GM21423 (cell line): ENCODE data around the gene TEX101.

Source experiments
- ATAC-seq: cut with Tn5 transposase; IDR thresholded peaks from one replicate; pipeline ENCODE4 v1.9.1; 2021; ENCODE audit warnings: mild to moderate bottlenecking, moderate library complexity; ENCODE audit not compliant: unreplicated experiment

Gene TEX101

DNA sequence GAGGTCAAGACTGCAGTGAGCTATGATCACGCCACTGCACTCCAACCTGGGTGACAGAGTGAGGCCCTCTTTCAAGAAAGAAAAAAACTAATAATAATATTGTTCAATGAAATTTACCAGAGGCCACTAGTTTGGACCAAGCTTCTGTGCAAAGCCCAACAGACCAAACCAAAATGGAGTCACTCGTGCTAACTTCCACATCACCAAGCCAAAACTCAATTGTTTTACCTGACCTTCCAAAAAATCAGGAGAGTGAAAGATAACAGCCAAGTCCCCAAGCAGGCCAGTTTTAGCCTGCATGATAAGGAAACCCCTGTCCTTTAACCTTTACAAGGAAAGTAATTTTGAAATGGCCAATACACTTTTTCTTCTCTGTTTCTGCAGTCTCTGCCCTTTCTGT, 30.7 kb downstream of the TEX101 start:
- no peak for ATAC-seq

- no peak for ATAC-seq
These were observed 32.2 kb downstream of the TEX101 start for GRCh38 chr19:43446746-43447489.

DNA sequence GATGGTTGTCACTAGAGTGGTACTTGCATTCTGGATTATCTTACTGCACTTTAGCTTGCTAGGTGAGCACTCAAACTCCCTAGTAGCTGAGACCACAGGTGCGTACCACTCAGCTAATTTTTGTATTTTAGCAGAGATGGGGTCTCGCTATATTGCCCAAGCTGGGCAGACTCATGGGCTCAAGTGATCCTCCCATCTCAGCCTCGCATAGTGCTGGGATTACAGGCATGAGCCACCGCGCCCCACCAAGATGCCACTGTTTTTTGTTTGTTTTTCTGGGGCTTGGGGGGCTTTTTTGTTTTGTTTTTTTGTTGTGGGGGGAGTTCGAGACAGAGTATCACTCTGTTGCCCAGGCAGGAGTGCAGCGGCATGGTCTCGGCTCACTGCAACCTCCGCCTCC, 33.0 kb downstream of the TEX101 start:
- no peak for ATAC-seq

GRCh38 chr19:43450545-43450997, 35.9 kb downstream of the TEX101 start:
- no peak for ATAC-seq

GRCh38 chr19:43452582-43452981, 37.9 kb downstream of the TEX101 start:
- ATAC-seq = no peak

DNA sequence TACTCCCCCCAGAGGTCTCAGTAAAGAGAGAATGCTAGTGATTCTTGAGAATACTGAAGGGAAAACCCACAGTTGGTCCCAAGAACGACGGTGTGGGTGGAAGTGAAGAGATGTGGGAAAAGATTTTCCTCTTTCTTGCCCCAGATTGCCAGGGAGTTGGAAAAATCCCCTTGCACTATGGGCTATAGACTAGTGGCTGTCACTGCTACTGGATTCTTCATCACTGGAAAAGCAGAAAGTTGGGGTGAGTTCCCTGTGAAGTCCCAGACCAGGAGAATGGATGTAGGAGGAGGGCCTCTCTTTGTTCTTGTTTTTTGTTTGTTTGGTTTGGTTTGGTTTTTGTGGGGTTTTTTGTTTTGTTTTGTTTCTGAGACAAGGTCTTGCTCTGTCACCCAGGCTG, 39.3 kb downstream of the TEX101 start:
- no peak for ATAC-seq

- no peak for ATAC-seq
These were observed 40.8 kb downstream of the TEX101 start for GRCh38 chr19:43455321-43456113.

GRCh38 chr19:43457809-43458208, 43.1 kb downstream of the TEX101 start:
- ATAC-seq = no peak

DNA sequence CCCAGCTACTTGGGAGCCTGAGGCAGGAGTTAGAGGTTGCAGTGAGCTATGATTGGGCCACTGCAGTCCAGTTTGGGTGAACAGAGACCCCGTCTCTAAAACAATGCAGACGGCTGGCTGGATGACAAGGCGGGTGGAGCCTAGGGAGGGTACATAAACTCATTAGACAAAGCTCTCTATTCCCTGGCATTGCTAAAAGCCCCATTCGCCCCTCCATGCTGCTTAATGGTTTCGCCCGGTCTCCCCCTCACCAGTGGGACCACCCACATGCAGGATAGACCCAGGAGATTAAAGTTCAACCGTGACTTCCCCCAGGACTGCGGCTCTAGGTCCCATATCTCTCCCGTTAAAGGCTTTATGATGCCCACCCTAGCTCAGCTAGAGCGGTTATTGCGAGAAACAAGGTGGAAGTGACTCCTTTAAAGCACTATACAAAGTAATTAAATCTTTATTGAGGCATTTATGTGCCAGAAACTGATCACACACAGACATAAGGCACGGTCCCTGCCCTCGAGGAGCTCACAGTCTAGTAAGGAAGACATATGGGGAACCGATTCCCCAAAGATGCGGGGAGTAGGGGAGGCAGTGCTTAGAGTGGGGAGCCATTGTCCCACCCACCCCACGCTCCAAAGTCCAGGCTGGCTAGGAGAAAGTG, 45.8 kb downstream of the TEX101 start:
- ATAC-seq = no peak

- ATAC-seq = no peak
These were observed 46.6 kb downstream of the TEX101 start for GRCh38 chr19:43461303-43461702.

GRCh38 chr19:43462383-43462782, 47.7 kb downstream of the TEX101 start:
- no peak for ATAC-seq

DNA sequence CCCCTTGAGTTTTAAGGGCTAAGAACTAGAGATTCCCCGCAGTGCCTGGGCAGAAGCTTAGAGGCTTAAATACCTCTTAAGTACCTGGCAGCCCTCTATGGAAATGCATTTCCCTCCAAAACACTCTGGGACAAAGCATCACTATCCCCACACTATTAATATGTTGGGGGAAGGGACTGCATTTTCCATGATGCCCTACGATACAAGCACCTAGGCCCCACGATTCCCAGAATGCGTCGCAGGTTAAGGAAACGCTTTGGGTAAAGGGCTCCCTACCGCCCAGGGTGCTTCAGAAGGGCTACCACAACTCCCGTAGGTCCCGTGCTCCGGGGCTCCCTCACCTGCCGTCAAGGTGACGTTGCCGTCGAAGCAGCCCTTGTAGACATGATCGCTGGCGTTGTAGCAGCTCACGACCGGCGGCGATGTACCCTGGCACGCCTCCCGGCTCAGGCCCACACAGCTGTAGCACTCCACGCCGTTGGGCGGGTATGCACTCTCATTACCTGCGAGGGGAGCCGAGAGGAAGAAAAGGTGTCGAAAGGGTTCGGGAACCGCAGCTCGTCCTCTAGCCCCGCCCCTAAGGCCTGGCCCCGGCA, 48.2 kb downstream of the TEX101 start:
- no peak for ATAC-seq

GRCh38 chr19:43463381-43464133, 48.9 kb downstream of the TEX101 start:
- peak; percentile 85 for ATAC-seq

DNA sequence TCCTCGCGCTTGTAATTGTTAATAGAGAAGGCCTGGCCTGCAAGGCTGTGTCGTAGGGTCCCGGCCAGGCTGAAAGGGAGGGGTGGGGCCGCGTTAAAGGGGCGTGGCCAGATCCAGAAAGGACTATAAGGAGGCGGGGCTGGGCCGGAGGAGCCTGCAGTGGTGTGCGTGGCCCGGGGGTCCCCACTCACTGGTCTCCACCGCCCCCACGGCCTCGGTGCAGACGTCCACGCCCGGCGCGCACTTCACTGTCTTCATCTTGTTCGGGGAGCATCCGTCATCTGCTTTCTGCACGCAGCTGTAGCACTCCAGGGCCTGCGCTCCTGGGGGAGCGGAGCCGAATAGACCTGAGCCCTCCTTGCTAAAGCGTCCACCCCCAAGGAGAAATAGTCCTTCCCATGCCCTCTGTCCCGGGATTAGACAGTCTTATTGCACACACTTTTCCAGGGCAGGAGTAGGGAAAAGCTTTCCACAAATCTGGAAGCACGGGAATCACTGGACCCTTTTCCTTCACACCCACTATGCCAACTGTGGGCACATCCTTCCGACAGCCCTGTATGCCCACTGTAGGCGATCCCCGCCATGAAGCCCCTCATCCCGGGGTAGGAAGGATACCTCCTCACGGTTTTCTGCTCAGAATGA, 49.6 kb downstream of the TEX101 start:
- ATAC-seq = peak; percentile 44

- ATAC-seq = no peak
These were observed 50.9 kb downstream of the TEX101 start, which contains the start of gene LYPD3 for GRCh38 chr19:43465468-43466120. Gene LYPD3, minus strand, starts transcription at chr19:43465608. Its CDS starts 37 bp downstream, at chr19:43465571.

DNA sequence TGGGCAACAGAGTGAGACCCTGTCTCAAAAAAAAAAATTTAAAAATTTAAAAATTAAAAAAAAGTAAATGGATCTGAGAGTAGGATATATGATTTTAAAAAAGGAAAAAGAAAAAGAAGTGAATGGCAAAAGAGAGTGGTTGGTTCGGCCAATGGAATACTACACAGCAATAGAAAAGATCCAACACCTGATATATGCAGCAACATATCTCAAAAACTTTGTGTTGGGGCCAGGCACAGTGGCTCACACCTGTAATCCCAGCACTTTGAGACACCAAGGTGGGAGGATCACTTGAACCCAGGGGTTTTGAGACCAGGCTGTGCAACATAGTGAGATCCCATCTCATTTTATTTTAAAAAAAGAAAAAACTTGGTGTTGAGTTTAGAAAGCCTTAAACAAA, 52.1 kb downstream of the TEX101 start:
- ATAC-seq = no peak

GRCh38 chr19:43467276-43467675, 52.6 kb downstream of the TEX101 start:
- ATAC-seq = no peak

GRCh38 chr19:43467730-43468129, 53.0 kb downstream of the TEX101 start:
- no peak for ATAC-seq
